HG03432 (cell line): ENCODE measurements around the gene PGF.

Experiments
- ATAC-seq: cut with Tn5 transposase; IDR thresholded peaks from one replicate; pipeline ENCODE4 v1.9.1; 2021; ENCODE audit warnings: mild to moderate bottlenecking, moderate library complexity; ENCODE audit not compliant: unreplicated experiment

PGF gene

GRCh38 chr14:74921987-74922751 is 33.2 kb downstream of the PGF start:
- ATAC-seq: no peak

- no peak for ATAC-seq
These were observed 34.3 kb downstream of the PGF start for GRCh38 chr14:74921053-74921620.

- ATAC-seq: no peak
These were observed 35.1 kb downstream of the PGF start for GRCh38 chr14:74920281-74920680.

- ATAC-seq: no peak
These were observed 35.8 kb downstream of the PGF start for GRCh38 chr14:74919421-74920165.

- ATAC-seq: no peak
These were observed 37.0 kb downstream of the PGF start for GRCh38 chr14:74918380-74918779.

GRCh38 chr14:74917646-74918081 is 37.7 kb downstream of the PGF start:
- no peak for ATAC-seq

- ATAC-seq: no peak
These were observed 38.2 kb downstream of the PGF start for GRCh38 chr14:74917178-74917543.

- ATAC-seq: no peak
These were observed 39.6 kb downstream of the PGF start for GRCh38 chr14:74915826-74916225.

- no peak for ATAC-seq
These were observed 40.0 kb downstream of the PGF start for GRCh38 chr14:74915426-74915825.

GRCh38 chr14:74913986-74914573 is 41.3 kb downstream of the PGF start:
- ATAC-seq: no peak

GRCh38 chr14:74913393-74913910 is 41.9 kb downstream of the PGF start:
- ATAC-seq: no peak

- no peak for ATAC-seq
These were observed 42.6 kb downstream of the PGF start for GRCh38 chr14:74912801-74913200.

- ATAC-seq: no peak
These were observed 43.3 kb downstream of the PGF start for GRCh38 chr14:74912111-74912510.

GRCh38 chr14:74911704-74912103 is 43.7 kb downstream of the PGF start:
- ATAC-seq: no peak

GRCh38 chr14:74911221-74911620 is 44.2 kb downstream of the PGF start:
- no peak for ATAC-seq

- ATAC-seq: no peak
These were observed 44.8 kb downstream of the PGF start for GRCh38 chr14:74910556-74910955.

- ATAC-seq: no peak
These were observed 45.5 kb downstream of the PGF start for GRCh38 chr14:74909911-74910310.

GRCh38 chr14:74909501-74909900 is 45.9 kb downstream of the PGF start:
- no peak for ATAC-seq

- no peak for ATAC-seq
These were observed 46.5 kb downstream of the PGF start for GRCh38 chr14:74908861-74909341.

- no peak for ATAC-seq
These were observed 47.7 kb downstream of the PGF start for GRCh38 chr14:74907744-74908143.

GRCh38 chr14:74906925-74907521 is 48.4 kb downstream of the PGF start:
- ATAC-seq: no peak
